SK-N-SH treated with all-trans-retinoic acid at 6 μM for 48 hours (cell line): ENCODE results near the gene ISX.

ENCODE experiments used
- ARNTL ChIP-seq: fragments of 450-650 bp; formaldehyde crosslinking; IDR thresholded peaks from 2 replicates; pipeline ENCODE4 v1.5.0; 2020; ENCODE audit warnings: low read depth, mild to moderate bottlenecking, moderate library complexity, borderline replicate concordance
- BACH2 ChIP-seq: fragments of 250-450 bp; sonication (Bioruptor Pico); IDR thresholded peaks from 2 replicates; pipeline ENCODE4 v1.9.0; 2021; ENCODE audit warnings: mild to moderate bottlenecking, borderline replicate concordance
- PPARA ChIP-seq: fragments of 250-450 bp; sonication (Bioruptor Pico); IDR thresholded peaks from 2 replicates; pipeline ENCODE4 v1.5.0; 2020; ENCODE audit warnings: mild to moderate bottlenecking, borderline replicate concordance
- RARB ChIP-seq: fragments of 250-450 bp; sonication (Bioruptor Pico); IDR thresholded peaks from 2 replicates; pipeline ENCODE4 v1.8.0; 2021; ENCODE audit warnings: mild to moderate bottlenecking, moderate library complexity
- SNAI2 ChIP-seq: fragments of 250-450 bp; sonication (Bioruptor Pico); IDR thresholded peaks from 2 replicates; pipeline ENCODE4 v1.5.0; 2020; ENCODE audit warnings: mild to moderate bottlenecking, moderate library complexity
- ZC3H10 ChIP-seq: fragments of 250-450 bp; sonication (Bioruptor Pico); IDR thresholded peaks from 2 replicates; pipeline ENCODE4 v1.5.1; 2021; ENCODE audit warnings: mild to moderate bottlenecking, moderate library complexity
- ZFP3 ChIP-seq: fragments of 250-450 bp; sonication (Bioruptor Pico); IDR thresholded peaks from 2 replicates; pipeline ENCODE4 v1.5.0; 2020; ENCODE audit warnings: mild to moderate bottlenecking, moderate library complexity
- ZFP30 ChIP-seq: fragments of 450-650 bp; formaldehyde crosslinking; IDR thresholded peaks from 2 replicates; pipeline ENCODE4 v1.5.0; 2022; ENCODE audit warnings: mild to moderate bottlenecking, moderate library complexity
- TF ChIP-seq, protein P1 (sequence below): fragments of 250-450 bp; sonication (Bioruptor Pico); IDR thresholded peaks from 2 replicates; pipeline ENCODE4 v1.5.1; 2021; ENCODE audit warnings: mild to moderate bottlenecking, moderate library complexity
- TF ChIP-seq, protein P2 (sequence below): fragments of 250-450 bp; sonication (Bioruptor Pico); IDR thresholded peaks from 2 replicates; pipeline ENCODE4 v1.5.1; 2020; ENCODE audit warnings: low read depth, mild to moderate bottlenecking, moderate library complexity
- TF ChIP-seq, protein P3 (sequence below): fragments of 250-450 bp; sonication (Bioruptor Pico); IDR thresholded peaks from 2 replicates; pipeline ENCODE4 v1.8.0; 2020; ENCODE audit warnings: mild to moderate bottlenecking, moderate library complexity, borderline replicate concordance
- TF ChIP-seq, protein P4 (sequence below): fragments of 250-450 bp; sonication (Bioruptor Pico); IDR thresholded peaks from 2 replicates; pipeline ENCODE4 v1.5.0; 2020; ENCODE audit warnings: mild to moderate bottlenecking, moderate library complexity

DNA sequence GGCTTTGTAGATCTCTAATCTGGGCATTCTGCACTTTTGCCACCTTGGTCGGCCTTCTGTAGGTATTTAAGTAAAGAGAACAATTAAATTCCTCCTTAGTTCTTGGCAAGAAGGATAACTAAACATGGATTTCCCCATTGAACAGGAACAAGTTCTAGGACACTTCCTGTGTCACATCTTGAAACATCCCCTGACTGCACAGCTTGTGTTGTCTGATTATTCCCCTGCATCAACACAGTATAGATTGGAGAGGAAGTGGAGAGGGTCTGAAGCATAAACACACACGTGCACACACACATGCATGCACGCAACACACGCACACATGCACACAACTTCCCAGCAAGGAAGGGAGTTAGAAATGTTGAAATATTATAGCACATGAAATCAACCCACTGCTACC is 8.6 kb downstream of the ISX start:
- TF ChIP-seq ZC3H10 (no peak), RARB (CRISPR knock-in tag) (no peak), ZFP3 (CRISPR knock-in tag) (no peak), SNAI2 (no peak), BACH2 (CRISPR knock-in tag) (no peak), ZFP30 (CRISPR knock-in tag) (no peak), PPARA (CRISPR knock-in tag) (no peak), ARNTL (CRISPR knock-in tag) (no peak)
- TF ChIP-seq, protein P1, sequence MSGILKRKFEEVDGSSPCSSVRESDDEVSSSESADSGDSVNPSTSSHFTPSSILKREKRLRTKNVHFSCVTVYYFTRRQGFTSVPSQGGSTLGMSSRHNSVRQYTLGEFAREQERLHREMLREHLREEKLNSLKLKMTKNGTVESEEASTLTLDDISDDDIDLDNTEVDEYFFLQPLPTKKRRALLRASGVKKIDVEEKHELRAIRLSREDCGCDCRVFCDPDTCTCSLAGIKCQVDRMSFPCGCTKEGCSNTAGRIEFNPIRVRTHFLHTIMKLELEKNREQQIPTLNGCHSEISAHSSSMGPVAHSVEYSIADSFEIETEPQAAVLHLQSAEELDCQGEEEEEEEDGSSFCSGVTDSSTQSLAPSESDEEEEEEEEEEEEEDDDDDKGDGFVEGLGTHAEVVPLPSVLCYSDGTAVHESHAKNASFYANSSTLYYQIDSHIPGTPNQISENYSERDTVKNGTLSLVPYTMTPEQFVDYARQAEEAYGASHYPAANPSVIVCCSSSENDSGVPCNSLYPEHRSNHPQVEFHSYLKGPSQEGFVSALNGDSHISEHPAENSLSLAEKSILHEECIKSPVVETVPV (CRISPR knock-in tag), result no peak
- TF ChIP-seq, protein P2, sequence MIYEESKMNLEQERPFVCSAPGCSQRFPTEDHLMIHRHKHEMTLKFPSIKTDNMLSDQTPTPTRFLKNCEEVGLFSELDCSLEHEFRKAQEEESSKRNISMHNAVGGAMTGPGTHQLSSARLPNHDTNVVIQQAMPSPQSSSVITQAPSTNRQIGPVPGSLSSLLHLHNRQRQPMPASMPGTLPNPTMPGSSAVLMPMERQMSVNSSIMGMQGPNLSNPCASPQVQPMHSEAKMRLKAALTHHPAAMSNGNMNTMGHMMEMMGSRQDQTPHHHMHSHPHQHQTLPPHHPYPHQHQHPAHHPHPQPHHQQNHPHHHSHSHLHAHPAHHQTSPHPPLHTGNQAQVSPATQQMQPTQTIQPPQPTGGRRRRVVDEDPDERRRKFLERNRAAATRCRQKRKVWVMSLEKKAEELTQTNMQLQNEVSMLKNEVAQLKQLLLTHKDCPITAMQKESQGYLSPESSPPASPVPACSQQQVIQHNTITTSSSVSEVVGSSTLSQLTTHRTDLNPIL (CRISPR knock-in tag), result no peak
- TF ChIP-seq, protein P3, sequence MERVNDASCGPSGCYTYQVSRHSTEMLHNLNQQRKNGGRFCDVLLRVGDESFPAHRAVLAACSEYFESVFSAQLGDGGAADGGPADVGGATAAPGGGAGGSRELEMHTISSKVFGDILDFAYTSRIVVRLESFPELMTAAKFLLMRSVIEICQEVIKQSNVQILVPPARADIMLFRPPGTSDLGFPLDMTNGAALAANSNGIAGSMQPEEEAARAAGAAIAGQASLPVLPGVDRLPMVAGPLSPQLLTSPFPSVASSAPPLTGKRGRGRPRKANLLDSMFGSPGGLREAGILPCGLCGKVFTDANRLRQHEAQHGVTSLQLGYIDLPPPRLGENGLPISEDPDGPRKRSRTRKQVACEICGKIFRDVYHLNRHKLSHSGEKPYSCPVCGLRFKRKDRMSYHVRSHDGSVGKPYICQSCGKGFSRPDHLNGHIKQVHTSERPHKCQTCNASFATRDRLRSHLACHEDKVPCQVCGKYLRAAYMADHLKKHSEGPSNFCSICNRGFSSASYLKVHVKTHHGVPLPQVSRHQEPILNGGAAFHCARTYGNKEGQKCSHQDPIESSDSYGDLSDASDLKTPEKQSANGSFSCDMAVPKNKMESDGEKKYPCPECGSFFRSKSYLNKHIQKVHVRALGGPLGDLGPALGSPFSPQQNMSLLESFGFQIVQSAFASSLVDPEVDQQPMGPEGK, result no peak
- TF ChIP-seq, protein P4, sequence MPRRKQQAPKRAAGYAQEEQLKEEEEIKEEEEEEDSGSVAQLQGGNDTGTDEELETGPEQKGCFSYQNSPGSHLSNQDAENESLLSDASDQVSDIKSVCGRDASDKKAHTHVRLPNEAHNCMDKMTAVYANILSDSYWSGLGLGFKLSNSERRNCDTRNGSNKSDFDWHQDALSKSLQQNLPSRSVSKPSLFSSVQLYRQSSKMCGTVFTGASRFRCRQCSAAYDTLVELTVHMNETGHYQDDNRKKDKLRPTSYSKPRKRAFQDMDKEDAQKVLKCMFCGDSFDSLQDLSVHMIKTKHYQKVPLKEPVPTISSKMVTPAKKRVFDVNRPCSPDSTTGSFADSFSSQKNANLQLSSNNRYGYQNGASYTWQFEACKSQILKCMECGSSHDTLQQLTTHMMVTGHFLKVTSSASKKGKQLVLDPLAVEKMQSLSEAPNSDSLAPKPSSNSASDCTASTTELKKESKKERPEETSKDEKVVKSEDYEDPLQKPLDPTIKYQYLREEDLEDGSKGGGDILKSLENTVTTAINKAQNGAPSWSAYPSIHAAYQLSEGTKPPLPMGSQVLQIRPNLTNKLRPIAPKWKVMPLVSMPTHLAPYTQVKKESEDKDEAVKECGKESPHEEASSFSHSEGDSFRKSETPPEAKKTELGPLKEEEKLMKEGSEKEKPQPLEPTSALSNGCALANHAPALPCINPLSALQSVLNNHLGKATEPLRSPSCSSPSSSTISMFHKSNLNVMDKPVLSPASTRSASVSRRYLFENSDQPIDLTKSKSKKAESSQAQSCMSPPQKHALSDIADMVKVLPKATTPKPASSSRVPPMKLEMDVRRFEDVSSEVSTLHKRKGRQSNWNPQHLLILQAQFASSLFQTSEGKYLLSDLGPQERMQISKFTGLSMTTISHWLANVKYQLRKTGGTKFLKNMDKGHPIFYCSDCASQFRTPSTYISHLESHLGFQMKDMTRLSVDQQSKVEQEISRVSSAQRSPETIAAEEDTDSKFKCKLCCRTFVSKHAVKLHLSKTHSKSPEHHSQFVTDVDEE (CRISPR knock-in tag), result no peak
